Stimulated activated CD4-positive, alpha-beta T cell treated with anti-CD3 and anti-CD28 coated beads, Interleukin-1b, Interleukin-23, amount 100 ng/mL, for 24 hours (primary cell): ENCODE measurements around the gene STIM1.

Experiments used
- DNase-seq, 4 experiments: peaks; one replicate each; pipeline ENCODE4 v3.0.0-alpha.2; 2020; ENCODE audit warnings: low read depth in 4 of 4, low spot score in 1 of 4

Gene STIM1

DNA sequence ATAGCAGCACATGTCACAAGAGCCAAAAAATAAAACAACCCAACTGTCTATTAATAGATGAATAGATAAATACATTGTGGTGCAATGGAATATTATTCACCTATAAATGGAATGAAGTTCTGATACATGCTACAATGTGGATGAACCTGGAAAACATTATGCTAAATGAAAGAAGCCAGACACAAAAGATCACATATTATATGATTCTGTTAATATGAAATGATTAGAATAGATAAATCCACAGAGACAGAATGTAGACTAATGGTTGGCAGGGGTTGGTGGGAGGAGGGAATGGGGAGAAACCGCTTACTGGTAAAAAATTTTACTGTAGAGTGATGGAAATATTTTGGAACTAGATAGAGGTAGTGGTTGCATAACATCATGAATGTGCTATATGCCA lies 206.2 kb downstream of the STIM1 start:
- DNase-seq: no peak

- no peak for DNase-seq
Measured at GRCh38 chr11:4063348-4063747, 207.9 kb downstream of the STIM1 start.

- DNase-seq: no peak
Measured at GRCh38 chr11:4064278-4064955, 209.0 kb downstream of the STIM1 start.

DNA sequence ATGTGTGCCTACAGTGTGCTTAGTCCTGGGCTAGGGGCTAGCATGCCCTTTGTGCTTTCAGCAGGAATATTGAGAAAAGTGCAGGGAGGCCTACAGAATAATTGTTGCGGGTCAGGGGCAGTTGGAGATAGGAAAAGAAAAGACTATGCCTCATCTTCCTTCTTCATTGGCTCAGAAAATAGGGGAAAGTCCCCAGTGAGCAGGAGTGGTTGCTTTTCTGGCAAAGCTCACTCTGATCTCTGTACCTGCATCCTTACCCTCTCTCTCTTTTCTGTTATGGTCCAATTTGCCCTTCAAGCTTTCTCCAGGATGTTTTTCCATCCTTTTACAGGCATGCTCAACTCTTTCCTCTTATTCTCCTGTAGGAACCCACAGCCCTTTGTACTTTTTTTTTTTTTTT lies 209.6 kb downstream of the STIM1 start:
- no peak for DNase-seq

DNA sequence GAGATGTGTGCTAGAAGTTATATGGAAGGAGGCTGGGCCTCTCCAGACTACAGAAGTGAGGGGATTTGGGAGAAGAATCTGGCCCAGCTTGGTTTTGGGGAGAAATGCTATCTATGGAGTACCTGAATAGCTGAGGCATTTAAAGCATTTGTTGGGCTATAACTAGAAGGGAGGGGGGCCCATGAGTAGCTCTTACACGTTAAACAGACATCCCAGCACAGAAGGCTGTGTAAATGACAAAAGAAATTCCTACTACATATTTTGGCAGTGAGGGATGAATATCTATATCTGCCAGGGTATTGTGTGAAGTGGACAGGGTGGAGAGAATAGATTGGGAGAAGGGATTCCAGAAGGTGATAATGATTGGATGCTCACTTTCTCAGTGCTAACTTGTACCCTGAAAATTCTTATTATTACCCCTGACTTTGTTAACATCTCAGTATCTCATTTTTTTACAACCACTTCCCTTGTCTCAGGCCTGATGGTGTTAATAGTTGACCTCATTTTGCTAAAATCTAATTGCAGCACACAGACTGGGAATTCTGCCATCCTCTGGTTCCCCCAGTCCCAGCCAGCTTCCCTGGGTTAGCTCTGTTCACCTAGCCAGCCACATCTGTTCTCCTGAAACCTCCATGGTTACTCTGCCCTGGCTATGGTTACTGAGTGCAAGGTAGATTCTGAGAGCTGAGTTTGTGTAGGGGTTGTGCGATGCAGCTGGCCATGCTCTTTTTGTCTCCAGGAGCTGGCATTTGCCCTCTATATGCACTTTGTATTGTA lies 210.3 kb downstream of the STIM1 start:
- no peak for DNase-seq

GRCh38 chr11:4066910-4067309 lies 211.4 kb downstream of the STIM1 start:
- DNase-seq: no peak

DNA sequence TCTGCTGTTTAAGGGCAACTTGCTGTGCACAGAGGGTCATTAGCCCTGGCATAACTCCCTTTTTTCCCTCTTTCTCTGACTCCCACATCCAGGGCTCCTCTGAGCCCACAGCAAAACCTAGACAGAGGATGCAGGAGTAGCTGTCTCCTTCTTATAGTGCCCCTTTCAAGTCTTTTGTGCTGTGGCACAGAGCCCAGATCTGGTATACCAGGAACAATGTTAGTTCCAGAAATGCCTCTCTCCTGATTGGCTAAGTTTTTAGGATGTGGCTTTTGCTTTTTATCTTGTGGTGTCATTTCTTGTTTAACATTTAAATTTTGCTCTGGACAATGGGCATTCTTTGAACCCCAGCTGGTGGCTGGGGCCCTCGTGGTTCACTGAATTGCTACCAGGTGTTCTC lies 213.5 kb downstream of the STIM1 start:
- no peak for DNase-seq

DNA sequence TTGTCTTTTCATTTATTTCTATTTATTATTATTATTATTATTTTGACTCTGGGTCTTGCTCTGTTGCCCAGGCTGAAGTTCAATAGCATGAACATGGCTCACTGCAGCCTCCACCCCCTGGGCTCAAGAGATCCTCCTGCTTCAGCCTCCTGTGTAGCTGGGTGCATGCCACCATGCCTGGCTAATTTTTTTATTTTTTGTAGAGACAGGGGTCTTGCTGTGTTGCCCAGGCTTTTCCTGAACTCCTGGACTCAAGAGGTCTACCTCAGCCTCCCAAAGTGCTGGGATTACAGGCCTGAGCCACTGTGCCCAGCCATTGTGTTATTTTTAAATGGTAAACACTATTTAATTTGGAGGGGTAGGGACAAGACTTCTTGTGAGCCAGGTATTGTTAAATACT lies 215.9 kb downstream of the STIM1 start:
- DNase-seq: no peak

DNA sequence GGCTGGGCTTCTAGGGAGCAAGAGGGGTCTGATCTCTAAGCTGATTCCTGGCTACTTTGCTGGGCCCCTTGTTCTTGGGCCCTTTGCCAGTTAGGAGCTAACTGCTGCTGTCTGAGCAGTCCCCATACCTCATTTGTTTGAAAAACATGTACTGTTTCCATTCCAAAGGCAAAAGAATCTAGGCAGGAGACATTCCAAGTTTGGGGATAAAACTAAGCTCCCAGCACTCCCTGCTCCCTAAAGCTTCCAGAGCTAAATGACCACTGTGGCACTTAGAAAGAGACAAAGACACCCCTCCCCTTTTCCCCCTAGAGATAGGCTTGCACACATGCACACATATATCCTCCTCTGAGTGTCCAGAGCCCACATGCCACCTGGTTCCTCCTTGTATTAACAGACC lies 216.4 kb downstream of the STIM1 start:
- no peak for DNase-seq

- peak in 1 of 4 experiments; percentile 21 for DNase-seq
Measured at GRCh38 chr11:4072668-4073285, 217.3 kb downstream of the STIM1 start.

DNA sequence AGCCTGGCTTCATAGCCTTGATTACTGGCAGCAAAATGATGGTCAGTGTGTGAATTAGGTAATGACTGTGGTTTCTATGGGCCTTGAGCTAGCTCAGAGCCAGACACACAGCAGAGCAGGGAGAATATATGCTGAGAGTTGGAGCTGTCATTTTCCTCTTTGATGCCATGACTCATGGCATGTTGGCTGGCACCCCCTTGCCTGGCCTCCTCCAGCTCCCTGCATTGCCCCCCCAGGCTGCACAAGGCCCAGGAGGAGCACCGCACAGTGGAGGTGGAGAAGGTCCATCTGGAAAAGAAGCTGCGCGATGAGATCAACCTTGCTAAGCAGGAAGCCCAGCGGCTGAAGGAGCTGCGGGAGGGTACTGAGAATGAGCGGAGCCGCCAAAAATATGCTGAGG lies 218.8 kb downstream of the STIM1 start:
- DNase-seq: no peak

GRCh38 chr11:4076774-4077173 lies 221.3 kb downstream of the STIM1 start:
- no peak for DNase-seq

DNA sequence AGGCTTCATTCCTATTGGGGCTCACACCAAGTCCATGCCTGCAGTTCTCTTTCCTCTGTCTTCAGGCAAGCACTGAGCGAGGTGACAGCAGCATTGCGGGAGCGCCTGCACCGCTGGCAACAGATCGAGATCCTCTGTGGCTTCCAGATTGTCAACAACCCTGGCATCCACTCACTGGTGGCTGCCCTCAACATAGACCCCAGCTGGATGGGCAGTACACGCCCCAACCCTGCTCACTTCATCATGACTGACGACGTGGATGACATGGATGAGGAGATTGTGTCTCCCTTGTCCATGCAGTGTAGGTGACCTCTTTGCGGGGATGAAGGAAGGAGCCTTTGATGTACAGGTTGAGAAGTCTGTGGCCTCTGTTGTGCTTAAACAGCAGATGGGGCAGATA lies 227.7 kb downstream of the STIM1 start:
- no peak for DNase-seq

DNA sequence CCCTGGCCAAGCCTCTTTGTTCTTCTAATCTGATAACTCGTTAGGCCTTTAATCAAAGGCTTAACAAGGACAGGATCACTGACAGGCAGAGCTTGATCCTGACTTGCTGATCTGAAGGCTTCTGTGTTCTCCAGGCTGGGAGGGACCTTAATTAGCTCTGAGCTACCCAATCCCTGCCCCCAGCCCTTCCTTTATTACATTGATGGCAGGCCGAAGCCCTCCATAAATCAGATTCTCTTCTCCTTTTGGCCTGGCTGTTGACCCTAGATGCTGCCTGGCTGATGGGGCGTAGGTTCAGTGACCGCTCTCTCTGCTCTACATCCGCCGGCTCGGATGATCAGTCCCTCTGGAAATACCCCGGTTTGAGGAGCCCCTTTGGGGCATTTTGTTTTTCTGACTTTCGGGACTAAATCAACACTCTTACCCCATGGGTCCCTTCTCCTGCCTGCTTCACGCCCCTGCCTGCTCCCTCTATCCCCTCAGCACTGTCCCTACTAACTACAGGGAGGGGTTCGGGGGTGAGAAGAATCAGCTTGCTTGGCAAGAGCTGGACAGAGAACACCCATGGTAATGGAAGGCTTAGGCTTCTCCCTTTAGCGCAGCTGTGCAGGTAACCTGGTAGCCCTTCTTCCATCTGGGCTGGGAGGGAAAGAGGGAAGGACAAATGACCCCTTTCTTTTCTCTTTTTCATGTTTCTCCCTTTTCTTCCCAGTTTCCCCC lies 229.1 kb downstream of the STIM1 start:
- no peak for DNase-seq

DNA sequence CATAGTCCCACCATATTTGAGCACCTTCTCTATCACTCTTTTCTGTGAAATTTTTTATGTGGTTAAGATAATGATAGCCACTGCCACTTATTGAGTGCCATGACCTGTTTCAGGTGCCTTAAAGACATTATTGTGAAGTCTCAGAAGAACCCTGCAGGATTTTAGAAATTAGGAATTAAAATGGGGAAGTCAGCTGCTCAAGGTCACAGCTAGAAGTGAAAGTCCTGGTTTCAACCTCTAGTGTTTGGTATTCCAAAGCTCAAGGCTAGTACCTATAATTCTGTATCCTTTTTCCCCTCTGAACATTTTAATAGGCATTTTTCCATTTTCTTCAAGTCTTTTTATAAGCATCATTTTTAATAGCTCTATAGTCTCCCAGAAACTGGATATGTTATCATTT lies 230.1 kb downstream of the STIM1 start:
- DNase-seq: no peak

- DNase-seq: no peak
Measured at GRCh38 chr11:4086575-4087353, 231.3 kb downstream of the STIM1 start.

DNA sequence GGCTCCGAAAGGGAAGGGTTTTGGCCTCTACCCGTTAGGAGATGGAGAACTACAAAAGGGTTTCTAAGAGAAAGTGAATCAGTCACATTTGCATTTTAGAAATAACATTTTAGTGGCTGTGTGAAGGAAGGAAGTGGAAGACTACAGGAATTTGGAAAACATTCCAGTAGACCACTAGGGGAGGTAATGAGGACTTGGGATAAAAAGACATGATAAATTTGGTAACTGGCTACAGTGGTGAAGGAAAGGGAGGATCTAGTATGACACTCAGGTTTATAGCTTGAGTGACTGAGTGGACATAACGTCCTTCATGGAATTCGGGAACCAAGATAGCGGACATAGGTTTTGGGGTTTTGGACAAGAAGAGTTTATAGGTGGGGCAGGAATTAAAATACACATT lies 232.1 kb downstream of the STIM1 start:
- DNase-seq: no peak

- no peak for DNase-seq
Measured at GRCh38 chr11:4090258-4090657, 234.8 kb downstream of the STIM1 start.

DNA sequence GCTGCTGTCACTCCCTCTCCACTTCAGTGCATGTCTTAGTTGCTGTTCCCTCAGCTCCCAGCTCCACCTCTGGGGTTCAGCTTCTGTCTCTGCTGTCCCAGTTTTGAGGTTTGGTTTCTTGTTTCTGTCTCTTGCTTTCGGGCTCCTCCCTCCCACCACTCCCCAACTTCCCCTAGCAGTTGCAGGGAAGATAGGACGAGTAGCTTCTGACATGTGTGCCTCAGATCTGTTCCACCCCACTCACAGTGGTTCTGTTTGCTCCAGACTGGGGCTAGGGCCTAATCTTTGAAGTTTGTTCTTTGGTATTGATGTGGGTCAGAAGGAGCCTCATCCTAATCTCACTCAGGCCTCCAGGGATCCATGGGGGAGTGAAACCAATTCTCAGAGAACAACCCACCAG lies 236.6 kb downstream of the STIM1 start:
- no peak for DNase-seq

GRCh38 chr11:4093519-4094347 lies 238.3 kb downstream of the STIM1 start:
- DNase-seq: no peak
